ENCODE measurements around the gene COMMD4. TPM values are rescaled to one million over a fixed set of nuclear protein-coding genes. Genes with fewer than 3 reads are reported as not detected.
A peak's percentile ranks its signal among the peaks of the same experiment; 100 is the strongest.

COMMD4 gene
- polyA plus RNA-seq, 1 of the 3 experiments (the other 2 are of a cell fraction), result 223 TPM

GRCh38 chr15:75367913-75368688, 32.2 kb downstream of the COMMD4 start, which contains the start of gene MAN2C1 (continued):
- TF ChIP-seq RXRA (IDR thresholded peaks at IDR 0.05; ENCODE audit: borderline replicate concordance, low read depth), result peak; percentile 34; the same call in 1 of the 2 replicates
- TF ChIP-seq RAD21 (IDR thresholded peaks at IDR 0.05; ENCODE audit: low read length), result peak; percentile 64
- TF ChIP-seq IRF3 (IDR thresholded peaks at IDR 0.05; ENCODE audit: low read depth, low read length), result no peak
- TF ChIP-seq SIN3A (IDR thresholded peaks at IDR 0.05; ENCODE audit: borderline replicate concordance, low read depth, low read length), result peak; percentile 81; the same call in 1 of the 2 replicates
- TF ChIP-seq SMC3 (IDR thresholded peaks at IDR 0.05; ENCODE audit: low read depth, low read length), result peak; percentile 74
- no peak for TF ChIP-seq RFX5 (IDR thresholded peaks at IDR 0.05; ENCODE audit: low read length)
- TF ChIP-seq MEF2A (IDR thresholded peaks at IDR 0.05; ENCODE audit: borderline replicate concordance, low read depth), result peak; percentile 16; the same call in 1 of the 2 replicates
- TF ChIP-seq GATA2 (CRISPR knock-in tag; IDR thresholded peaks at IDR 0.05), result no peak
- 0 out of 4 replicates have a peak, but pooled peaks of 1 of the 2 experiments have one; percentile 61 for TF ChIP-seq EP300 (IDR thresholded peaks at IDR 0.05; ENCODE audit: borderline replicate concordance in 1 of 2, low read depth in 1 of 2, low read length in 1 of 2)
- peak; percentile 75 for TF ChIP-seq CHD2 (IDR thresholded peaks at IDR 0.05; ENCODE audit: low read length, partially characterized antibody)
- TF ChIP-seq USF1 (IDR thresholded peaks at IDR 0.05; ENCODE audit: borderline replicate concordance, low read depth), result peak; percentile 44
- TF ChIP-seq NRF1 (IDR thresholded peaks at IDR 0.05; ENCODE audit: low read depth, low read length), result peak; percentile 50
- no peak for TF ChIP-seq JUND (IDR thresholded peaks at IDR 0.05)
- peak; percentile 91 for TF ChIP-seq GABPA (IDR thresholded peaks at IDR 0.05; ENCODE audit: low read depth)
- no peak for TF ChIP-seq USF2 (IDR thresholded peaks at IDR 0.05; ENCODE audit: borderline replicate concordance, low read depth, low read length)
- peak; percentile 83 for TF ChIP-seq ELF1 (IDR thresholded peaks at IDR 0.05)
- TF ChIP-seq NFIC (IDR thresholded peaks at IDR 0.05; ENCODE audit: borderline replicate concordance), result 0 out of 2 replicates have a peak, but pooled peaks have one; percentile 31
- TF ChIP-seq EZH2phosphoT487 (IDR thresholded peaks at IDR 0.05; ENCODE audit: borderline replicate concordance, low read depth), result no peak
- TF ChIP-seq TAF1 (IDR thresholded peaks at IDR 0.05; ENCODE audit: borderline replicate concordance, low read depth, low read length), result peak; percentile 99
- TF ChIP-seq FOSL2 (IDR thresholded peaks at IDR 0.05; ENCODE audit: borderline replicate concordance, low read depth), result no peak
- no peak for TF ChIP-seq FOXM1 (IDR thresholded peaks at IDR 0.05; ENCODE audit: low read depth)

Measured in SK-N-SH (cell line).